B cell (primary cell): Measurements from ENCODE around the gene SENP5. TPM values are rescaled to one million over a fixed set of nuclear protein-coding genes. Genes with fewer than 3 reads are reported as not detected.

ENCODE experiments used
- ATAC-seq: fragments of 200-7000 bp; cut with Tn5 transposase; one replicate; pipeline ENCODE4 v1.10.0; 2021; ENCODE audit warnings: low read depth, mild to moderate bottlenecking, moderate number of reproducible peaks, moderate library complexity
- CTCF ChIA-PET: fragments of 350-600 bp; sonication (Branson Sonifier 250); formaldehyde crosslinking; loops from one replicate; lab custom pipeline; 2021; ENCODE audit warnings: antibody characterized with exemption, inconsistent platforms; lab: Charles Lee
- POLR2A ChIA-PET: fragments of 350-600 bp; sonication (Branson Sonifier 250); formaldehyde crosslinking; loops from one replicate; lab custom pipeline; 2021; ENCODE audit warnings: antibody characterized with exemption; lab: Charles Lee
- DNase-seq: peaks from one replicate; pipeline ENCODE4 v3.0.0; 2013
- H2AFZ ChIP-seq: 2 replicates; pipeline ENCODE4 v1.6.1; 2012; ENCODE audit warnings: mild to moderate bottlenecking, low read depth, low read length; ENCODE audit not compliant: insufficient read depth, poor library complexity, severe bottlenecking
- H3K27ac ChIP-seq, 2 donors: 1 replicate in 1 of 2; 2 replicates in 1 of 2; pipeline ENCODE4 v1.5.1; 2012 to 2013; ENCODE audit warnings: low read length in 2 of 2, mild to moderate bottlenecking in 2 of 2, moderate library complexity in 1 of 2
- H3K27me3 ChIP-seq, 4 experiments: fragments of 200-600 bp in 1 of 4; sonication (generic) in 1 of 4; replicated peaks in 1 of 4; 1 replicate in 2 of 4; 2 replicates in 2 of 4; pipeline versions ENCODE4 v1.6.1 to v1.7.0; 2013 to 2016; ENCODE audit warnings: low read length in 3 of 4, mild to moderate bottlenecking in 2 of 4, mixed read lengths in 1 of 4, moderate library complexity in 1 of 4; ENCODE audit not compliant: insufficient read depth in 4 of 4, control insufficient read depth in 3 of 4; ENCODE audit errors: control extremely low read depth in 1 of 4
- H3K36me3 ChIP-seq, 2 experiments: replicated peaks in 1 of 2; 1 replicate in 1 of 2; 2 replicates in 1 of 2; pipeline versions ENCODE4 v1.6.1 to v1.7.1; 2013; ENCODE audit warnings: low read length in 1 of 2; ENCODE audit not compliant: insufficient read depth in 2 of 2, control insufficient read depth in 1 of 2; ENCODE audit errors: control extremely low read depth in 1 of 2, extremely low read depth in 1 of 2
- H3K4me1 ChIP-seq, 2 donors: fragments of 200-600 bp in 1 of 2; sonication (generic) in 1 of 2; 1 replicate in 1 of 2; 2 replicates in 1 of 2; pipeline versions ENCODE4 v1.5.1 to v1.6.1; 2013 to 2017; ENCODE audit warnings: low read length in 2 of 2; ENCODE audit not compliant: control insufficient read depth in 2 of 2, insufficient read depth in 2 of 2
- H3K4me2 ChIP-seq: replicated peaks from 2 replicates; pipeline ENCODE3; 2012; ENCODE audit warnings: mild to moderate bottlenecking, low read depth, low read length; ENCODE audit not compliant: poor library complexity, severe bottlenecking
- H3K4me3 ChIP-seq, 5 experiments: fragments of 200-600 bp in 1 of 5; sonication (generic) in 1 of 5; 1 replicate in 3 of 5; 2 replicates in 2 of 5; pipeline versions ENCODE4 v1.5.1 to v1.7.0; 2011 to 2016; ENCODE audit warnings: low read length in 4 of 5, mild to moderate bottlenecking in 4 of 5, low read depth in 2 of 5, control low read depth in 1 of 5, moderate library complexity in 1 of 5; ENCODE audit not compliant: insufficient read depth in 1 of 5; ENCODE audit errors: control extremely low read depth in 1 of 5, extremely low read depth in 1 of 5
- H3K79me2 ChIP-seq: fragments of 200-600 bp; sonication (generic); one replicate; pipeline ENCODE4 v1.6.0; 2016; ENCODE audit warnings: low read length; ENCODE audit not compliant: control insufficient read depth, insufficient read depth
- H3K9ac ChIP-seq: fragments of 200-600 bp; sonication (generic); 2 replicates; pipeline ENCODE4 v1.6.1; 2017; ENCODE audit warnings: mild to moderate bottlenecking, low read length, moderate library complexity
- H3K9me3 ChIP-seq, 3 donors: one replicate each; pipeline versions ENCODE4 v1.6.1 to v1.7.1; 2013; ENCODE audit warnings: low read length in 2 of 3; ENCODE audit not compliant: control insufficient read depth in 2 of 3, insufficient read depth in 1 of 3; ENCODE audit errors: control extremely low read depth in 1 of 3
- H4K20me1 ChIP-seq: 2 replicates; pipeline ENCODE4 v1.6.0; 2012; ENCODE audit warnings: mild to moderate bottlenecking, low read length; ENCODE audit not compliant: insufficient read depth, control insufficient read depth, poor library complexity, severe bottlenecking
- H3K27ac Mint-ChIP-seq: one replicate; pipeline ENCODE4 v1.8.0; 2021; ENCODE audit warnings: mixed read lengths
- H3K27me3 Mint-ChIP-seq: one replicate; pipeline ENCODE4 v1.8.0; 2021; ENCODE audit warnings: mixed read lengths
- H3K4me1 Mint-ChIP-seq: one replicate; pipeline ENCODE4 v1.8.0; 2021; ENCODE audit warnings: mixed read lengths
- H3K4me3 Mint-ChIP-seq: one replicate; pipeline ENCODE4 v1.8.0; 2021; ENCODE audit warnings: mixed read lengths
- H3K9me3 Mint-ChIP-seq: one replicate; pipeline ENCODE4 v1.8.0; 2022; ENCODE audit warnings: mixed read lengths; ENCODE audit not compliant: insufficient read depth
- EZH2 ChIP-seq: IDR thresholded peaks from 2 replicates; pipeline ENCODE4 v1.6.1; 2012; ENCODE audit warnings: borderline replicate concordance, low read depth, mild to moderate bottlenecking, moderate library complexity, low read length; ENCODE audit not compliant: insufficient read depth, poor library complexity, severe bottlenecking
- WGBS: methylation state at CpG from one replicate; pipeline ENCODE4 v1.1.5; 2013; ENCODE audit warnings: missing lambda C conversion rate; ENCODE audit not compliant: insufficient coverage; 5-methylcytosine and 5-hydroxymethylcytosine counted together
- intact Hi-C: fragments of 100-400 bp; cut with micrococcal nuclease; formaldehyde crosslinking; loops from one replicate; pipeline ENCODE4 v1.10.0; 2022
- polyA plus RNA-seq: library from polyadenylated mRNA; depleted of rRNA; stranded (reverse); fragments of >200 nt; gene quantifications from 2 replicates; pipeline ENCODE4 v1.2.3, GENCODE V29; 2012
- total RNA-seq, 2 donors: library from RNA; stranded (reverse); fragments of 120-200 nt in 1 of 2; gene quantifications; 1 replicate in 1 of 2; 2 replicates in 1 of 2; pipeline versions ENCODE4 v1.2.3 to v1.2.4, GENCODE V29; 2013 to 2022
- TF ChIP-seq, protein P1 (sequence below): fragments of 200-600 bp; IDR thresholded peaks from one replicate; pipeline ENCODE4 v1.8.0; 2022; ENCODE audit warnings: antibody characterized with exemption, mild to moderate bottlenecking

Gene SENP5
- total and polyA plus RNA-seq, 2 donors (not counting 1 experiment from before 2014, with no cell fraction given) = 9.2 to 51.5 TPM

DNA sequence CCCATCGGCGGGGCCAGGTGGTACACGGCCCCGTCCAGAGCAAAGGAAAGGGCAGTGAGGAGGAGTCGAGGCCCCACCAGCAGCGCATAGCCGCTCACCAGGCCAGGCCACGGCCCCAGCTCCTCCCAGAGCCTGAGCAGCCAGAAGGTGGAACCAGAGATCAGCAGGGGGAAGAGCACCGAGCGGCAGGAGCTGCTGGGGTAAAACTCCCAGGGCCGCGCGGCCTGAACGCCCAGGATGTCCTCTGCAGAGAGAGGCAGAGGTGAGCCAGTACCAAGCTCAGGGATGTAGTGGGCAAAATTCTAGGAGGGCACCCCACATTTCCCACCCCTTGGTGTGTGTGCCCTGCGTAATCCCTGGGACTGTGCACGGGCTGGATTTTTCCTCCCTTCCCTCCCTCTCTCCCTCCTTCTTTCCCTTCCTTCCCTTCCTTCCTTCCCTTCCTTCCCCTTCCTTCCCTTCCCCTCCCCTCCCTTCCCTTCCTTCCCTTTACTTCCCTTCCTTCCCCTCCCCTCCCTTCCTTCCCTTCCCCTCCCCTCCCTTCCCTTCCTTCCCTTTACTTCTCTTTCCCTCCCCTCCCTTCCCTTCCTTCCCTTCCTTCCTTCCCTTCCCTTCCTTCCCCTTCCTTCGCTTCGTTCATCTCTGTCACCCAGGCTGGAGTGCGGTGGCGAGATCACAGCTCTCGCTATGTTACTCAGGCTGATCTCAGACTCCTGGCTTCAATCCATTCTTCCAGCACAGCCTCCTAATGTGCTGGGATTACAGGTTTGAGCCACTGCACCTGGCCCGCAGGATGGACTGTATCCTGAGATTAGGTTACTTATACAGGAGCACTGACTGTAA, 80.9 kb downstream of the SENP5 start:
- Mint-ChIP-seq H3K27ac (no peak overlapping the region), H3K27me3 (no peaks in the 10 kb centered on the region), H3K9me3 (no peaks in the 10 kb centered on the region), H3K4me3 (no peak overlapping the region), H3K4me1 (peaks cover 10% of the 10 kb centered on the region)
- H3K9me3 ChIP-seq = no peaks in the 10 kb centered on the region
- ChIA-PET CTCF (interaction anchor here (1.3 to 1.6 kb wide), 2 partner anchors 21 to 30 kb away, joined by 3 to 4 read pairs; no protein-coding TSS in a partner anchor), POLR2A (no interaction called here)
- H2AFZ ChIP-seq = no peak overlapping the region
- intact Hi-C loops = no loop called here
- no peak overlapping the region for H3K4me3 ChIP-seq
- no peak overlapping the region for H3K9ac ChIP-seq
- ATAC-seq (no peak), DNase-seq (no peak)
- 86% methylated on average over 20 of the region's 22 CpGs for WGBS
- TF ChIP-seq, protein P1, sequence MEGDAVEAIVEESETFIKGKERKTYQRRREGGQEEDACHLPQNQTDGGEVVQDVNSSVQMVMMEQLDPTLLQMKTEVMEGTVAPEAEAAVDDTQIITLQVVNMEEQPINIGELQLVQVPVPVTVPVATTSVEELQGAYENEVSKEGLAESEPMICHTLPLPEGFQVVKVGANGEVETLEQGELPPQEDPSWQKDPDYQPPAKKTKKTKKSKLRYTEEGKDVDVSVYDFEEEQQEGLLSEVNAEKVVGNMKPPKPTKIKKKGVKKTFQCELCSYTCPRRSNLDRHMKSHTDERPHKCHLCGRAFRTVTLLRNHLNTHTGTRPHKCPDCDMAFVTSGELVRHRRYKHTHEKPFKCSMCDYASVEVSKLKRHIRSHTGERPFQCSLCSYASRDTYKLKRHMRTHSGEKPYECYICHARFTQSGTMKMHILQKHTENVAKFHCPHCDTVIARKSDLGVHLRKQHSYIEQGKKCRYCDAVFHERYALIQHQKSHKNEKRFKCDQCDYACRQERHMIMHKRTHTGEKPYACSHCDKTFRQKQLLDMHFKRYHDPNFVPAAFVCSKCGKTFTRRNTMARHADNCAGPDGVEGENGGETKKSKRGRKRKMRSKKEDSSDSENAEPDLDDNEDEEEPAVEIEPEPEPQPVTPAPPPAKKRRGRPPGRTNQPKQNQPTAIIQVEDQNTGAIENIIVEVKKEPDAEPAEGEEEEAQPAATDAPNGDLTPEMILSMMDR = no peak
- no peak for TF ChIP-seq EZH2
- no peak overlapping the region for H3K27ac ChIP-seq
- peaks cover 2% of the 10 kb centered on the region in 2 donors for H3K4me1 ChIP-seq
- peaks cover 3% of the 10 kb centered on the region for H4K20me1 ChIP-seq
- peaks cover 0 to 3% of the 10 kb centered on the region in 2 experiments for H3K36me3 ChIP-seq
- H3K4me2 ChIP-seq = no peak overlapping the region
- no peaks in the 10 kb centered on the region for H3K27me3 ChIP-seq
- peaks cover 11% of the 10 kb centered on the region for H3K79me2 ChIP-seq

DNA sequence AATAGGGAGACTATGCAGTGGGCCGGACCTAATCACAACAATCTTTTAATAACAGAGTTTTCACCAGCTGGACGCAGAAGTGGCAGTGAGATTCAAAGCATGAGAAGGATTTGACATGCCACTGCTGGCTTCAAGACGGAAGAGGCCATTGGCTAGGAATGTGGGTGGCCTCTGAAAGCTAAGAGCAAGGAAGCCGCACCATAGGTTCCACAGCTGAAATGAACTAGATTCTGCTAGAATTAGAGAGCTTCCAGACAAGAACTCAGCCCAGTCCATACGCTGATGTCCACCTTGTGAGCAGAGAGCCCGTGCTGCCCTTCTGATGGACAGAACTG, 81.5 kb downstream of the SENP5 start:
- CTCF ChIA-PET = interaction anchor here (1.3 to 1.6 kb wide), 2 partner anchors 20 to 30 kb away, joined by 3 to 4 read pairs; no protein-coding TSS in a partner anchor
- no peak overlapping the region for H3K4me2 ChIP-seq

More for the DNA sequence above, 81.5 kb downstream of the SENP5 start:
- Histone ChIP-seq H3K27me3 (no peaks in the 10 kb centered on the region), H2AFZ (no peak overlapping the region), H3K27ac (no peak overlapping the region), H3K9me3 (no peaks in the 10 kb centered on the region), H3K4me1 (no peaks in the 10 kb centered on the region), H3K4me3 (no peak overlapping the region), H3K9ac (no peak overlapping the region), H4K20me1 (no peaks in the 10 kb centered on the region), H3K79me2 (peaks cover 7% of the 10 kb centered on the region), H3K36me3 (peaks cover 0 to 3% of the 10 kb centered on the region in 2 experiments)
- H3K27ac Mint-ChIP-seq = no peak overlapping the region
- 98% methylated on average over 4 of the region's 6 CpGs for WGBS
- POLR2A ChIA-PET = no interaction called here
- intact Hi-C loops = no loop called here
- peaks cover 6% of the 10 kb centered on the region for H3K4me1 Mint-ChIP-seq
- no peak for ATAC-seq
- no peak overlapping the region for H3K4me3 Mint-ChIP-seq
- H3K27me3 Mint-ChIP-seq = no peaks in the 10 kb centered on the region
- DNase-seq = no peak
- TF ChIP-seq EZH2 = no peak
- TF ChIP-seq, protein P1 = no peak
- no peaks in the 10 kb centered on the region for H3K9me3 Mint-ChIP-seq
